Hematopoietic multipotent progenitor cell treated with erythropoietin and hydrocortisone succinate and interleukin-3 and kit ligand, for 15 days (in vitro differentiated cells): ENCODE results near the gene CDC14A.

Experiments
- DNase-seq: peaks from one replicate; pipeline ENCODE4 v3.0.0-alpha.2; 2015; ENCODE audit warnings: low spot score

CDC14A gene

DNA sequence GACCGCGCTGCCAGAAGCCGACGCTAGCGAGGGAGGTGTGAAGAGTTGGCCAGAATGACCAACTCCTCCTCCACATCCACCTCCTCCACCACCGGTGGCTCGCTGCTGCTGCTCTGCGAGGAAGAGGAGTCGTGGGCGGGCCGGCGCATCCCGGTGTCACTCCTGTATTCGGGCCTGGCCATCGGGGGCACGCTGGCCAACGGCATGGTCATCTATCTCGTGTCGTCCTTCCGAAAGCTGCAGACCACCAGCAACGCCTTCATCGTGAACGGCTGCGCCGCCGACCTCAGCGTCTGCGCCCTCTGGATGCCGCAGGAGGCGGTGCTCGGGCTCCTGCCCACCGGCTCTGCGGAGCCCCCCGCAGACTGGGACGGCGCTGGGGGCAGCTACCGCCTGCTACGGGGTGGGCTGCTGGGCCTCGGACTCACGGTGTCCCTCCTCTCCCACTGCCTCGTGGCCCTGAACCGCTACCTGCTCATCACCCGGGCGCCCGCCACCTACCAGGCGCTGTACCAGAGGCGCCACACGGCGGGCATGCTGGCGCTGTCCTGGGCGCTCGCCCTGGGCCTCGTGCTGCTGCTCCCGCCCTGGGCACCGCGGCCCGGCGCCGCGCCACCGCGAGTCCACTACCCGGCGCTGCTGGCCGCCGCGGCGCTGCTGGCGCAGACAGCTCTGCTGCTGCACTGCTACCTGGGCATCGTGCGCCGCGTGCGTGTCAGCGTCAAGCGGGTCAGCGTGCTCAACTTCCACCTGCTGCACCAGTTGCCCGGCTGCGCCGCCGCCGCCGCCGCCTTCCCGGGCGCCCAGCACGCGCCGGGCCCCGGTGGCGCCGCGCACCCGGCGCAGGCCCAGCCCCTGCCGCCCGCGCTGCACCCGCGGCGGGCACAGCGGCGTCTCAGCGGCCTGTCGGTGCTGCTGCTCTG is 186.9 kb downstream of the CDC14A start:
- DNase-seq: no peak

DNA sequence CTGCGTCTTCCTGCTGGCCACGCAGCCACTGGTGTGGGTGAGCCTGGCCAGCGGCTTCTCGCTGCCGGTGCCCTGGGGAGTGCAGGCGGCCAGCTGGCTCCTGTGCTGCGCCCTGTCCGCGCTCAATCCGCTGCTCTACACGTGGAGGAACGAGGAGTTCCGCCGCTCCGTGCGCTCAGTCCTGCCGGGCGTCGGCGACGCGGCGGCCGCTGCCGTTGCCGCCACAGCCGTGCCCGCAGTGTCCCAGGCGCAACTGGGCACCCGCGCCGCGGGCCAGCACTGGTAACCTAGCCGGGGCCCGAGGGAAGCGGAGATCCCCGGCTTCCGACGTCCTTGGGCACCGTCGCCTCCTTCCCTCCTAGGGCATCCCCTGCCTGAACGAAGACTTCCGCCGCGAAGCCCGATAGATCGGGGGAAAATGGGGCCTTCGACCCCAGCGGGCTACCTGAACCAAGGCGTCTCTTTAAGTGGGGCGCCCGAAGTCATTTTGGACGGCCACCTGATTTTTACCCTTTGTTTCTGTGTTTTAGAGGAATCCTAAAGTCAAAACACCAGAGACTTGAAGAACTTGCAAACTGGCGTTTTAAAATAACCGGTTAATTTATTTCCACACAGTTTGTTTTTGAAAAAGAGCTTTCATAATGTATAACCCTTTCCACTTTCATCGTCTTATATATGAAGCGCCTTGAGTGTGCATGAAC is 187.7 kb downstream of the CDC14A start:
- DNase-seq: no peak

DNA sequence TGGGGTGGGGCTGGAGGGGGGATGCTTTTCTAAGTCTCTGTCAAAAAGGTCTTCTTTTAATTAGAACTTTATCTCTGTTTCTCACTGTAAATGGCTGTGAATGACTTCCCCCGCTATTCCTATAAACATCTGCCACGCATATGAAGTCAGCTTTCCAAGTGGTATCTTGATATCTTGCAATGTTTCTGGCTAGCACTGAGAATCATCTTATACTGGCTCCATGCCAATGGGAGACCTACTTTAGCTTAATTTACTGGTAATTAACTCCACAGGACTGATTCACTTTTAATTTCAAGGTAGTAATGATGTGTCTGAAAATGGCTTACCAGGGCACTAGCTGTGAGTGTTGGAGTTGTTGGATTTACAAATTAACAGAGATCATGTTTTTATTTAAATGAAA is 190.0 kb downstream of the CDC14A start:
- no peak for DNase-seq

DNA sequence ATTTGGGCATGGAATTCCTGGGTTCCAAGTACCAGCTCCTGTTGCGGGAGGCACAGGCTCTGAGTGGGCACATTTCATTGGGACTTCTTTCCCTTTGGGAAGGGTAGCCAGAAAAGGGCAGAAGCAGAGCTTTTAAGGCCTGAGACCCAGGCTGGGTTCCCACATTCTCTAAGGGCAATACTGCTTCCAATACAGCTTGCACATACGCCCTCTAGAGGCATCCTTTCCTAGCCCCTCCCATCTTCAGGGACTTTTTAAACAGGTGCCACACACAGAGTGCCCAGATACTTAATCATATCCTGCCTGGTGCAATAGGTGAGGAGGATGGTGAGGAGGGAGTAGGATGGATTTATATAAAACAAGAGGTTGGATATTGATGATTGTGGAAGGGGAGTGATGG is 191.3 kb downstream of the CDC14A start:
- no peak for DNase-seq

DNA sequence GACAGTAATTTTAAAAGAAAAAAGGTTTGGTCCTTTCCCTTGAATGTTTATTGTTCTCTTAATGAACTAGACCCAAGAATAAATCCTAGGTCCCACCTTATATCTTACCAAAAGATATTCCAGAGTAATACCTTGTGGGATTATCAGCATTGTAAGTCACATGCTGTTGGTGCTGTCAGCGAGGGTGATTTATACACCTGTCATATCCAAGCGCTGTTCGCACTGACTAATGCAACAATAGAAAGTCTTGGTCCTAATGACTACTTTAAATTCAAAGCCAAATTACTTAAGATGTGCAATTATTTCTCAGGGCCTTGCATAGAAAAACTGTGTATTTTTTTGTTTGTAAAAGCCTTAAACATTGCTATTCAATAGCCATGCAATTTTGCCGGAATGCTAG is 192.5 kb downstream of the CDC14A start:
- no peak for DNase-seq

DNA sequence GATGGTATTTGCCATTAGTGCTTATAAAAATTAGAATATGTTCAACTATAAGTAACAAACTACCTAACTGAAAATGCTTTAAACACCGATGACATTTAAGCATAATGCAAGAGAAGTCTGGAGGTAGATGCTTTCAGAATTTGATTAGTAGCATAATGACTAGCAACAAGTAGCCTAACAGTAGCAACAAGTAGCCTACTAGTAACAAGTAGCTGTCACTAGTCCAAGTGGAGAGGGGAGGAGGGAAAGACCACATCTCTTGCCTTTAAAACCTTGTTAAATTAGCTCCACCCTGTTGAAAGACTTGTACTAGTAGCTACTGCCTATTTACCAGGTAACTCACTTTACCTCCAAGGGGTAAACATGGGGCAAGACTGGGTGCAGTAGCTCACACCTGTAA is 193.5 kb downstream of the CDC14A start:
- no peak for DNase-seq

DNA sequence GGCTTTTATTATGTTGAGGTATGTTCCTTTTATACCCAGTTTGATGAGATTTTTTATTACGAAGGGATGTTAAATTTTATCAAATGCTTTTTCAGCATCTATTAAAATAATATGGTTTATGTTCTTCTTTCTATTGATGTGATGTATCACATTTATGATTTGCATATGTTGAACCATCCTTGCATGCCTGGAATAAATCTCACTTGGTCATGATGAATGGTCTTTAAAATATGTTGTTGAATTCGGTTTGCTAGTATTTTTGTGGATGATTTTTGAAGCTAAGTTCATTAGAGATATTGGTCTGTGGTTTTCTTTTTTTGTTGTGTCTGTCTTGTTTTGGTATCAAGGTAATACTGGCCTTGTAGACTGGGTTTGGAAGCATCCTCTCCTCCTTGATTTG is 199.7 kb downstream of the CDC14A start:
- DNase-seq: no peak

DNA sequence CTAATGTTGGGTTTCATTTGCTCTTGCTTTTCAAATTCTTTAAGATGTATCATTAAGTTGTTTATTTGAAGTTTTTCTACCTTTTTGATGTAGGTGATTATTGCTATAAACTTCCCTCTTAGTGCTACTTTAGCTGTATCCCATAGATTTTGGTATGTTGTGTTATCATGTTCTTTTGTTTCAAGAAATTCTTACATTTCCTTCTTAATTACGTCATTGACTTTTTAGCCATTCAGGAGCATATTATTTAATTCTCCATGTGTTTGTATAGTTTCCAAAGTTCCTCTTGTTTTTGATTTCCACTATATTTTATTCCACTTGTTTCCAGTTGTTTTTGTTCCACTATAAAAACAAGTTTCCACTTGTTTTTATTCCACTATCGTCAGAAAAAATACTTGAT is 200.6 kb downstream of the CDC14A start:
- DNase-seq: no peak

DNA sequence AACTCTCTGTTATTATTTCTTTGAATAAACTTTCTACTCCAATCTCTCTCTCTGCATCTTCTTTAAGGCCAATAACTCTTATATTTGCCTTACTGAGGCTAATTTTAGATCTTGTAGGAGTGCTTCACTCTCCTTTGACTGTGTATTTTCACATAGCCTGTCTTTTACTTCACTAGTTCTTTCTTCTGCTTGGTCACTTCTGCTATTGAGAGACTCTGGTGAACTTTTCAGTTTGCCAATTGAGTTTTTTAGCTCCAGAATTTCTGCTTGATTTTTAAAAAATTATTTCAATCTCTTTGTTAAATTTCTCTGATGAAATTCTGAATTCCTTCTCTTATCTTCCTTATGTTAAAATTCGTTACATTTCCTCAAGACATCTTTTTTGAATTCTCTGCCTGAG is 203.9 kb downstream of the CDC14A start:
- no peak for DNase-seq

DNA sequence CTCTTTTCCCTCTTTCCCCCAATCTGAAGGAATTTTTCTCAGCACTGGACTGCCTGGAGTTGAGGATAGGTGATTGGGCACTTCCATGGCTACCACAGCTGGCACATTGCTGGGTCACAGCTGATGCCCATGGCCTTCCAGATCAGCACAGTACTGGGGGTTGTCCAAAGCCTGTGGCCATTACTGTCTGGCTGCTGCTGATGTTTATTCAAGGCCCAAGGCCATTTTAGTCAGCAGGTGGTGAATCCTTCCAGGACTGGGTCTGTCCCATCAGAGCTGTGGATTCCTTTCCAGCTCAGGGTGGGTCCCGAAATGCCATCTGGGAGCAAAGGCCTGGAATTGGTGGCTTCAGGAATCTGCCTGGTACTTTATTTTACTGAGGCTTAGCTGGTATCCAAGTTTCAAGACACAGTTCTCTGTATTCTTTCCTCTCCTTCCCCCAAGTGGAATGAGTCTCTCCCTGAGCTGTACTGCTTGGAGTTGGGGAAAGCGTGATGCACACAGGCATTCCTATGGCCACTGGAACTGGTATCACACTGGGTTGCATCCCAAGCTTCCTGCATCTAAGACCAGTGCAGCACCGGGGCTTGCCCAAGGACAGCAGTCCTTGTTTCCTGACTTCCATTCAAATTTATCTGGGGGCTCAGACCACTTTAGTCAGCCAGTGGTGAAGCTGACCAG is 204.8 kb downstream of the CDC14A start:
- DNase-seq: no peak

DNA sequence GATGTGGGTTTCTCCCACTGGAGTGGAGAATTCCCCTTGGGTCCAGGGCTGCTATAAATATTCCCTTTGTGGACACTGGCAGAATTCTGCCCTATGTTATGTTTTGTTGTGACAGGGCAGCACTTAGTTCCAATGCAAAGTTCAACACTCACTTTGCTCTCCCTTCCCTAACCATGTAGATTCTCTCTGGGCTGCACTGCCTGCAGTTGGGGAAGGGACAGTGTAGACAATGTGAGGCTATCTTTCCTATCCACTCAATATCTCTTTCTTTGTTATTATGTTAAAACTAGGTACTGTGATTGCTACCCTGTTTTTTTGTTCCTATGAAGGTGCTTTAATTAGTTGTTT is 205.3 kb downstream of the CDC14A start:
- no peak for DNase-seq

DNA sequence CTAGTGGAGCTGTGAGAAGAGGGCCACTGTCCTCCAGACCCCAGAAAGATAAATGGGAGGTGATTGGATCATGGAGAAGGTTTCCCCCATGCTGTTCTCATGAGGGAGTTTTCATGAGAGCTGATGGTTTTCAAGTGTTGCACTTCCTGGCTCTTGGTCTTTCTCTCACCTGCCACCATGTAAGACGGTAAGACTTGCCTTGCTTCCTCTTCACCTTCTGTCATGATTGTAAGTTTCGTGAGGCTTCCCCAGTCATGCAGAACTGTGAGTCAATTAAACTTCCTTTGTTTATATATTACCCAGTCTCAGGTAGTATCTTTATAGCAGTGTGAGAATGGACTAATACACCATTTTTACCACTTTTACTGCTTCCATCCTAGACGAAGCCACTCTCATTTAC is 213.2 kb downstream of the CDC14A start:
- no peak for DNase-seq

DNA sequence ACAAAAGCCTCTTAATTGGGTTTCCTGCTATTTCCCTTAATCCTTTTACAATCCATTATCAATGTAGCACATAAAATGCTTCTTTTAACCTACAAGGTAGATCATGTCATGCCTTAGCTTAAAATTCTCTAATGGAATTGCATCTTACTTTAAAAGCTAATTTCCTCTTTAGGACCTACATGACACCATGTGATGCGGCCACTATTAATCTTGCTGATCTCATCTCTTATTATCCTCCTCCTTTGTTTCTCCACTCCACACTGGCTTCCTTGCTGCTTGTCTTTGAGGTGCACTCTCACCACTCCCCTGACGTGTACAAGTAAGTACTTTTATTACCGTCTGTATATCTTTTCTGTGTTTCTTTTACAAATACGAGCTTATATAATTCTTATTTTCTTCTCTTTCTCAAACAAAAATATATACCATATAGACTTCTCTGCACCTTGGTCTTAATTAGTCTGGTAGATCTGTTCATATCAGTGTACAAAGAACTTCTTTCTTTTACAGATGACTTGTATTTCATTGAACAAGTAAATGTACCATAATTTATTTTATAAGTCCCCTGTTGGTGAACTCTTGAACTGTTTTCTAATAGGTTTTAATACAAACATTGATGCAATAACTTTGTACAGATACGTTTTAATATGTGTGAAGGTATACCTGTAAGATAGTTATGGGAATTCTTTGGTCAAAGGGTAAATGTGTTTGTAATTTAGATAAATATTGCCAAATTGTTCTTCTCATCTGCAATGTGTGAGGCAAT is 213.8 kb downstream of the CDC14A start:
- DNase-seq: no peak

DNA sequence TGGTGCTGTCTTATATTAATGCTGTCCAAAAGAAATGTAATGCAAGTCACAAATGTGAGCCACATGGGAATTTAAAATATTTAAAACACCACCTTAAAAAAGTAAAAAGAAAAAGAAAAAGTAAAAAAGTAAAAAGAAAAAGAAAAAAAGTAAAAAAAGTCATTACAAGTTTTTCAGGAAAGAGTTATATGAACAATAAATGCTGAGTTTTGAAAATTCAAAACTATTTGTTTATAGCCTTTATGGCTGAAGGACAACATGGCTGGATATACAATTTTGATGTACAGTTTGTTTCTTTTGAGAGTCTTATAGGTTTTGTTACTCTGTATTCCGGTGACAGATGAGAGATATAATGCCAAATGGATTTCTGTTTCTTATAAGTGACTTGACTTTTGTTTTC is 214.8 kb downstream of the CDC14A start:
- no peak for DNase-seq
